SW 1271 (cell line): ENCODE data around the gene LIMS1.

Experiments
- DNase-seq, 2 experiments: peaks; one replicate each; lab custom pipeline; 2025; lab: John Stamatoyannopoulos, UW

Gene LIMS1

GRCh38 chr2:108614659-108615058 lies 80.4 kb downstream of the LIMS1 start:
- DNase-seq = no peak

GRCh38 chr2:108615480-108616090 lies 81.3 kb downstream of the LIMS1 start:
- DNase-seq = no peak

- DNase-seq = no peak
These were observed 82.0 kb downstream of the LIMS1 start for GRCh38 chr2:108616318-108616717.

GRCh38 chr2:108616751-108617161 lies 82.5 kb downstream of the LIMS1 start:
- DNase-seq = no peak

GRCh38 chr2:108617617-108618016 lies 83.3 kb downstream of the LIMS1 start:
- DNase-seq = no peak

- no peak for DNase-seq
These were observed 85.8 kb downstream of the LIMS1 start for GRCh38 chr2:108619925-108620620.

GRCh38 chr2:108620656-108621055 lies 86.4 kb downstream of the LIMS1 start:
- DNase-seq = no peak

GRCh38 chr2:108621087-108621559 lies 86.9 kb downstream of the LIMS1 start:
- DNase-seq = peak; percentile 40 to 60

GRCh38 chr2:108621687-108622681 lies 87.7 kb downstream of the LIMS1 start:
- DNase-seq = no peak

- DNase-seq = no peak
These were observed 89.3 kb downstream of the LIMS1 start for GRCh38 chr2:108623616-108624015.

- DNase-seq = no peak
These were observed 91.0 kb downstream of the LIMS1 start for GRCh38 chr2:108625186-108625827.

- no peak for DNase-seq
These were observed 91.5 kb downstream of the LIMS1 start for GRCh38 chr2:108625828-108626195.

GRCh38 chr2:108626995-108627394 lies 92.7 kb downstream of the LIMS1 start:
- DNase-seq = no peak

- no peak for DNase-seq
These were observed 93.8 kb downstream of the LIMS1 start for GRCh38 chr2:108627911-108628567.

- DNase-seq = no peak
These were observed 94.7 kb downstream of the LIMS1 start for GRCh38 chr2:108628936-108629335.

- DNase-seq = no peak
These were observed 95.1 kb downstream of the LIMS1 start for GRCh38 chr2:108629417-108629816.

GRCh38 chr2:108630567-108631405 lies 96.5 kb downstream of the LIMS1 start:
- no peak for DNase-seq

- DNase-seq = no peak
These were observed 98.3 kb downstream of the LIMS1 start for GRCh38 chr2:108632332-108633160.

- DNase-seq = no peak
These were observed 99.1 kb downstream of the LIMS1 start for GRCh38 chr2:108633409-108633808.

GRCh38 chr2:108634011-108634410 lies 99.7 kb downstream of the LIMS1 start:
- no peak for DNase-seq
